Measurements from ENCODE around the gene VCL. TPM values are rescaled to one million over a fixed set of nuclear protein-coding genes. Genes with fewer than 3 reads are reported as not detected.

VCL gene
- 25.8 TPM for total RNA-seq

GRCh38 chr10:73997787-73998622, at the start of gene VCL:
TSS of gene VCL (plus strand) at chr10:73998116. CDS start at chr10:73998208, 92 bp downstream.

GRCh38 chr10:74150204-74150989, 152.5 kb downstream of the VCL start, which contains the start of gene AP3M1:
TSS of gene AP3M1 (minus strand) at chr10:74150828. CDS start at chr10:74138379, 12,449 bp downstream.

GRCh38 chr10:74150990-74151878, 153.3 kb downstream of the VCL start, which contains the start of gene ADK:
TSS of gene ADK (plus strand) at chr10:74151221. CDS start at chr10:74151279, 58 bp downstream.

Other genes with a start within 250 kb of the VCL start
- gene CHCHD1, start 216.1 kb upstream of the VCL start, total RNA-seq, result 20.8 TPM
- gene ZSWIM8, start 212.5 kb upstream of the VCL start, total RNA-seq, result 46.1 TPM
- 17.5 TPM for gene NDST2, start 186.5 kb upstream of the VCL start, total RNA-seq
- gene CAMK2G, start 123.6 kb upstream of the VCL start, total RNA-seq, result 85.1 TPM
- 2.1 TPM for gene PLAU, start 87.0 kb upstream of the VCL start, total RNA-seq
- 37.1 TPM for gene AP3M1, start 152.7 kb downstream of the VCL start, total RNA-seq
- gene ADK, start 153.1 kb downstream of the VCL start, total RNA-seq, result 54.7 TPM

Measured in diencephalon (tissue), 1 donor.